Stimulated activated CD4-positive, alpha-beta T cell treated with anti-CD3 and anti-CD28 coated beads, Interleukin-15, amount 100 ng/mL, for 48 hours (primary cell): ENCODE results near the gene COX5B.
"Not testable (repeated sequence)": the region's sequence is repeated elsewhere in the genome, so short reads cannot be mapped to it uniquely, and the experiment has no call there.

ENCODE experiments used
- DNase-seq, 2 donors: peaks; one replicate each; pipeline ENCODE4 v3.0.0-alpha.2; 2020; ENCODE audit warnings: low read depth in 2 of 2

COX5B gene

DNA sequence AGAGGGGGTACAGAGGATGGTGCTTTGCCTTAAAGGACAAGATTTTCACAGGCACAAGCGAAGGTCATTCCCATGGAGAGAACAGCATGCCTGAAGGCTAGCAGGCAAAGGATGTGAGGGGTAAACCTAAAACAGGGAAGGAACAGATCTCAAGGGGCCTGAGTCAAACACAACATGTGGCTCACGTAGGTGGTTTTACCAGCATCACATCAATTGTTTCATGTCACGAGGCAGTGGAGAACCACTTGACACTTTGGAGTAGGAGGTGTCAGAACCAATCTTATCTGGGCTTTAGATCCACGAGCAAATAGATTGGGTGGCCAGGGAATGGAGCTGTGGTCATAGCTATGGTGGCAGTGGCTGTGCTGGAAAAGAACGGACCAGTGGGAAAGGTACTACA lies 8.4 kb downstream of the COX5B start:
- no peak for DNase-seq

DNA sequence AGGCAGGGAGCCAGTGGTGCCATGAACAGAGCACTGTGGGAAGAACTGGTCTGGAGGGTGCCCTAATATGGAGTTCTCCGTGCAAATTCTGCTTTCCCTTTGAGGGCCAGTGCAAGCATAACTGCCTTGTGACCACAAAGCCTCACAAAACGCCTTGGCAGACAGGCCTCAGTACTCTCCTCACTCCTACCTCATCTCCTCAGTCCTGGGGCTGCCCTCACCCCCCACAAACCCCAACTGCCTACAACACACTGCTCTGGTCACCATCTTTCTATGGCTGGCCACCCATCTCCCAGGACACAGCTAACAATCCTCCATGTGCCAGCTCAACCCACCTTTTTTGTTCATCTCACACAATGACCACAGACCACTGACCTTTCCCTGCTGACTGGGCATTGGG lies 8.9 kb downstream of the COX5B start:
- DNase-seq: no peak

DNA sequence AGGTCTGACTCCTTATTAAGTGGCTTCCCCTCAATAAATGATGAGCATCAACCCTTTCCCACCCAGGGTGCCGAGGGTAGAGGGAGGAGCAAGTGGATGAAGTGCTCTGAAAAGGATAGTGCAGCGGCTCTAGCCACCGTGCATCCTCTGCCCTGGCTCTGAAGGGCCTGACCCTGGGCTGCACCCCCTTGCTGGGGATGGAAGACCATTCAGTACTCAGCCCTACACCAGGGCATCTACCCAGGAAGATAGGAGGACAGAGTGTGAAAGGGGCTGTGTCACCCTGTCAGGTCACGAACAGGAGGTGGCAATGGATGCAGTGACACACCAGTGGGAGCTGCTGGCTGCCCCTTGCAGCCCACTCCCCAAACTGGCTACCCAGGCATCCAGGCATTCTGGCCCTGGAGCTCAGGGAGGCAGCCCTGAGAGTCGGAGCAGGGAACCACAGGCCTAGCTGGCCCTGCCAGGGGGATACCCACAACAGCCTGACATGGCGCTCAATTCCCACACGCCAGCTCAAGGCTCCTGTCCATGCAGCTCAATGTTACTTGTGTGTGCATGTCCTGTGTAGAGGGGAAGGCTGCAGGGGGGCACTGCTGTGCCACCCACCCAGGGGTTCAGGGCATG lies 10.4 kb downstream of the COX5B start:
- DNase-seq: no peak

DNA sequence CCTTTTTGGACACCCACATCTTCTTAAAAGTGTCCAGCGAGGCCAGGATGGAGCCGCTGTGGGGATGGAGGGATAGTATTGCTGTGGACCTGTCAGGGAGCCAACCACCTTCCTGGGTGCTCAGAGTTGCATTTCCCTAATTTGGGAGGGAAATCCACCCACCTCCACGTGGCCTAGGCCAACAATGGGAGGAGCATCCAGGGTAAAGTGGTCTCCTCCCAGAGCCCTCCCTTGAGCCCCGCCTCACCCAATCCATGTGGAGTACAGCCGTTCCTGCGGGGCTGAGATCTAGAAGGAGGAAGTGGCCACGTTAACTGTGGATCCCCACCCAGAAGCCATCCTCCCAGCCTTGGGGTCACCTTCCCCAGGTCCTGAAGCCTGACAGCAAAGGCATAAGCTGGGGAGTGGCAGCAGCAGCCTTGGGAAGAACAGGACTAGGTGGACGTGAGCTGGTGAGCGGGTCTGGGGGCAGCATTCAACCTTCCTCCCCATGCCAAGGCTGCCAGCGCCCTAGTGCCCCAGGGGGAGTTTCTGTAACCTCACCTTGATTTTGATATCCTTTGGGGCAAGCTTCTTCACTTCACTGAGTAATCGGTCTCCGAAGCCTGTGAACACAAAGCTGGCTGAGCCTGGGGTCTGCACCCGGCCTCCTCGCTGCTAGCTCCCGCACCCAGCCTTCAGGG lies 11.2 kb downstream of the COX5B start:
- no peak for DNase-seq

DNA sequence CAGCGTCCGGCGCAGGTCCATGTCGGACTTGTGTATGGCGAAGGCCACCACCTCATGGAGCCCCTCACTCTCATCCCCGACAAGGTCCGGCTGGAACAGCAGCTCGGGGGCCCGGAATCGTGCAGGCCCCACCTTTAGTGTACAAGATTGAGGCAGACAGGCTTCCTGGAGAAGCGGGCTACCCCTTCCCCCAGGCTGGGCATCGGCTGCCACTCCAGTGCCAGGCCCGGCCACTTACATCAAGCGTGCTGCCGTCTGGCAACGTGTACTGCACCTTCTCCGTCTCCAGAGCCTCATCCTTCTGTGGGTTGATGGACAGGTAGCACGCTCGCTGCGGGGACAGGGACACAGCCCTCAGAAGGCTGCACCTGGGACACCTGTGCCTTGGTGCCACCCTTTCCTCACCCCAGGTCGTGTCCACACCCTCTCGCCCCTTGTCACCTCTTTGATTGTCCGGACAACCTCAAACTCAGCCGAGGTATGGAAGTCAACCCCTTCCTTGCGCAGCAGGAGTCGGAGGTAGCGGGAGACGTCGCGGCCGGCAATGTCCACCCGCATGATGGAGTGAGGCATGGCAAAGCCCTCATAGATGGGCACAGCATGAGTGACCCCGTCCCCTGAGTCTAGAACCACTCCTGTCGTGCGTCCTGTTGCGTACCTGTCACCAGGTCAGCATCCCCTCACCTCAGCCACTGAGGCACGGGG lies 12.3 kb downstream of the COX5B start:
- DNase-seq: no peak

DNA sequence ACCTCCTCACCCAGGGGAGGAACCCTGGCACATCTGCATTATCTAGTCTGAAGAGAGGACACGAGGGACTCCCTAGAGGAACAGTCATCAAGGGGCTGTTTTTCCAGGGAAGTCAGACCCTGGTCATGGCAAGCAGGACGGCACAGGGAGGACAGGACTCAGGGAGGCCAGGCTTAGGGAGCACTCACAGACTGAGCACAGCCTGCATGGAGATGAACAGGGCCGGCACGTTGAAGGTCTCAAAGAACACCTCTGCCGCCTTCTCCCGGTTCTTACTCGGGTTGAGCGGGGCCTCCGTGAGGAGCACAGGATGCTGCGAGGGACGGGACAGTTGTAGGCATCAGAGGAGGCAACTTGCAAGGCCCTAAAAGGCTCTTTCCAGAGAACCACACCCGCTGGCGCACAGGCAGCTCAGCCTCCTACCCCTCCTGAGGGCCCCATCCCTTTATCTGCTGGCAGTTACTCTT lies 12.9 kb downstream of the COX5B start:
- DNase-seq: no peak

DNA sequence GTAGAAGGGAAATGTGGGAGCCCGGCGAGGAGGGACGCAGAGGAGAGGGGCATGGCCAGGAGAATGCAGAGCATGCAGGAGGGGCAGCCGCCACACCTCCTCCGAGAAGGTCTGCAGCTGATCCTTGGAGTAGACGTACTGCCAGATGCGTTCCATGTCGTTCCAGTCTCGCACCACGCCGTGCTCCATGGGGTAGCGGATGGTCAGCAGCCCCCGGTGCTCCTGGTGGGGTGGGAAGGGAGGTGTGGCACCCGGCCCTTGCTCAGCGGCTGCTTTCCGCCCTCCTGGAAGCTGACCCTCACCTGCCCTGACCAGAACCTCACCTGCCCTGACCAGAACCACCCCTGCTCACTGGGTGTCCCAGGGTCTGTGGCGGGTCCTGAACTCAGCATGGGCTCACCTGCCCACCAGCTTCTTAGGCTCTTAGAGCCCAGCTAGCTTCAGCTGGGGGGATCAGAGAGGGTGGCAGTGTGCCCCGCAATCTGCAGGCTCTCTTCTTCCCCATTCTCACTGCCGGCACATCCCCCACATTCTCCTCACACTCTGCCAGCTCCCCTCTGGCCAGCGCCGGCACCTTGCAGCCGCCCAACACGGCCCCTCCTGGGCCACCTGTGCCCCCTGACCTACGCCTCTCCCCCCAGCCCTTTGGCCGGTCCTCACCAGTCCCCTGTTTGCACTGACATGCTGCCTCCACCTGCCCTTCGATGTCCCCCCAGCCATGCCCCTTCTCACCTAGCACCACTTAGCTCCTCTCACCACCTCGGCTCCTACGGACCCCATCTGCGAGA lies 13.6 kb downstream of the COX5B start:
- DNase-seq: no peak

DNA sequence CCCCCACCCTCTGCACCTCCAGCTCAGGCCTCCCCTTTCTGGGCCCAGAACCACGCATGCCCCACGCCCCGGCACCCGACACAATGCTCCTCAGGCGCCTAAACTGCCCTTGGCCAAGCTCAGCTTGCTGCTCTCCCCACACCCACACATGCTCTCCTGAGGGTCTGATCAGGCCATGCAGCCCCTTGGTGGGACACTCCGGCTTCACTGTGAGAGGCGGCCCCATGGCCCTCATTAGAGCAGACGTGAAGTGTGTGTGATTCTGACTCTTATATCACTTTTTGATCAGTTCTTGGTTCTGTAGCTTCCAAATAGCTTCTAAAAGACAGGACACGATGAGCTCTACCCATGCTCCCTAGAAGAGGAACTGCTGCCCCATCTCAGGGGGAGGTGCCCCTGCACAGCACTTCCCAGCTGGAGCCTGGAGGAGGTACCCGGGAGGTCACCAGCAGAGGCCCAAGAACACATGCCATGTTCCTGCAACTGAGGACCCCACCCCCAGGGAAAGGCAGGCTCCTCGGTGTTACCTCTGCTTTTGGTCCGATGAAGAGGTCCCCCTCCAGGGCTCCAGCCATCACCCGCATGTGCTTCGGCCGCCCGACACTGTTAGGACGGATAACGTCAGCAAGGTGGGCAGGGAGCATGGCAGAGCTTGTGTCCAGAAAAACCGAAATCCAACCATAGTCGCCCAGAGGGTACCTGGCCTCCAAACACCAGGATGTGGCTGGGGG lies 14.3 kb downstream of the COX5B start:
- no peak for DNase-seq

DNA sequence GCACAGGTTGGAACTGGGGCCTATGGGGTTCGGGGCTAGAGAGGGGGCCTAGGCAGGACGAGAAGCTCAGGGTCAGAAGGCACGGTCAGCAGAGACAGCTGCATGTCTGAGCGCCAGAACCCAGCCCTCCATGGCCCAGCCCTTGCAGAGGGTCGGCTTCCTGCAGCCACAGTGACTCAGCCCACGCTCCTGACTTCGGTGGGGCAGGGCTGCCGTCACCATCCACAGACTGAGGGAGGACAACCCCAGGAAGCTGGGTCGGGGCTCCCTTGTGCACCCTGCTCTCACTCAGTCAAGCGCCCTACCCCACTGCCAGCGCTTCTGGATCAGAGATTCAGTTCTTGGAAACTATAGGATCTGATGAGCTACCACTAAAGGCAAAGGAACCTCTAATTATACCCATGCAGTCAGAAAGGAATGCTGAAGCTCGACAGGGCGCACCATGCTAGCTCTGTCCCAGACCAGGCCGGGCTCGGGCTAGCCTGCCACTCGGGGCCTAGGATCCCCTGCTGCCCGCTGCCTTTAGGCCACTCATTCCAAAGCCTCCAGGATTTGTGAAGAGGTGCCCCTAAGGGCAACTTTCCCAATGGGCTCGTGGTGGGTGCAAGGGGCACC lies 15.0 kb downstream of the COX5B start:
- no peak for DNase-seq

DNA sequence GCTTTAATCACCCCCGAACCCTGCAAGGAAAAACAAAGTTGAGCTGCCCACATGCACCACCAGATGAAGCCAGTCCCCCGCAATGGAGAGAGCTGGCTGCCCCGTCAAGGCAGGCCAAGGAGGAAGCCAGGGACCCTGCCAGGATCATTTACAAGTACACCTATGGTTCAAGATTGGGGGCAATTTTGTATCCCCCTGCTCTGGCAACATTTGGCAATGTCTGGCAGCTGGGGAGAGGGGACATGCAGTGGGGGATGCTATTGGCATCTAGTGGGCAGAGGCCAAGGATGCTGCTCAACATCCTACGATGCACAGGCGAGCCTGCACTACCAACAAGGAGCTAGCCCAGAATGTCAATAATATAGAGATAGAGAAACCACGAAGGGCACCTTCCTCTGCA lies 16.1 kb downstream of the COX5B start:
- no peak for DNase-seq

DNA sequence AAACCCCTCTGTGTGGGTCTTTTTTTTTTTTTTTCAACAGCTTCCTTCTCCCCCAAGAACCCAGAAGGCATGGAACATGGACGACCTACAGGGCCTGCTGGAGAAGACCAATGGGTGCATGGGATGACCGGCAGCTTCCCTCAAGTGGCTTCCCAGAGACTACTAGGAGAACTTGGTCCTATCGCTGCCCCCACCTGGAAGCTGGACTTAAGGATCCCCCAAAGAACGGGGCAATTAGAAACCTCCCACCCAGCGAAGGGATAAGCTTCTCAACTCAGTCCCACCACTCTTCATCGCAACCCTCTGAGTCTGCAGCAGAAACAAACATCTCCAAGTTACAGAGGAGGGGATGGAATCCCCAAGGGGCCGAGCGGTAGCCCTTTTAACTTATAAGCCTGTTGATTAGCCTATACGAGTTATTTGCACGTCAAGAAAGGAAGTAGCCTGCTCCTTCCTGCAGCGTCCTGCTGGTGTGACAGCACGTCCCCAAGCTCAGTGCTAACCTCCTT lies 16.6 kb downstream of the COX5B start:
- no peak for DNase-seq

DNA sequence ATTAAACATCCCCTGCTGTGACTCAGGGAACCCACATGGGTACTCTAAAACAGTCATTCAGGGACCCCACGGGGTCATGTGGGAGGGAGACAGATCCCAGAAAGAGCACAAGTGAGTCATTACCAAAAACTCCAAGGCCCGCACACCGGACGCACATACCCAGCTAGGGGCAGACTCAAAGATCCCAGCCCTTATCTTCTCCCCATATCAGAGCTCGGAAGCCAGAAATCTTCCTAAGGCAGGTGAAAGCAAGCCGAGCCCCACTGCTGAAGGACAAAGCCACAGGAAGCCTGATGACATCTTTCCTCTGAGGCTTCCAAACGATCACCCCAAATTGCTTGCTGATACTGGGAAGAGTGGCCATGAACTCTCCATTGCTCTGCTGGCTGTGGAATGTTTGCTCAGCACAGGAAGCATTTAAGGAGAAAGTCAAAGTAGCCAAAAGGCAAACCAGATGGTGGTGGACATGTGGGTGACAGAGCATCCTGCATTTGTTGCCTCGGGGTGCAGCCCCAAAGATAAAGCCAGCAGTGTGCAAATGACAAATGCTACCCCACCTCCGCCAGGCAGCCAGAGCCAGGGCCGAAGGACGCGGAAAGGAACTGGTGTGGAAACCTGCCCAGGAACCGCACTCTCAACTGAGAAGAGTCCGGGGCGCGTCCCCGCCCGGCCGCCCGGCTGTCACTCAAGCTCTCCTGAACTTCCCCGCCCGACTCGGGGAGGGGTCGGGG lies 17.2 kb downstream of the COX5B start:
- peak; percentile 83 to 84 for DNase-seq

DNA sequence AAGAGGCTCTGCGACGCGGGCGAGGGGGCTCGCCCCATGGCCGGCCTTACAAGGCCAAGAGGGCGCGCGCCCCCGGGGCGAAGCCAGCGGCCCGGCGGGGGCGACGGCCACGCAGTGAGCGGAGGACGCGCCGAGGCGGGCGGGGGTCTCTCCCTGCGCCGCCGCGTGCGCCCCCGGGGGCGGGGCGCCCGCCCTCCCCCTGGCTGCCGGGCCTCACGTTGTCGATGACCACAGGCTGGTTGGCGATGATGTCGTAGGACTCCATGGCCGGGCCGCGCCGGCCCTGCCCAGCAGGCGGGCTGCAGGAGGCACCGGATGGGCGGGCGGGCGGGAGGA lies 17.7 kb downstream of the COX5B start:
- DNase-seq: no peak

DNA sequence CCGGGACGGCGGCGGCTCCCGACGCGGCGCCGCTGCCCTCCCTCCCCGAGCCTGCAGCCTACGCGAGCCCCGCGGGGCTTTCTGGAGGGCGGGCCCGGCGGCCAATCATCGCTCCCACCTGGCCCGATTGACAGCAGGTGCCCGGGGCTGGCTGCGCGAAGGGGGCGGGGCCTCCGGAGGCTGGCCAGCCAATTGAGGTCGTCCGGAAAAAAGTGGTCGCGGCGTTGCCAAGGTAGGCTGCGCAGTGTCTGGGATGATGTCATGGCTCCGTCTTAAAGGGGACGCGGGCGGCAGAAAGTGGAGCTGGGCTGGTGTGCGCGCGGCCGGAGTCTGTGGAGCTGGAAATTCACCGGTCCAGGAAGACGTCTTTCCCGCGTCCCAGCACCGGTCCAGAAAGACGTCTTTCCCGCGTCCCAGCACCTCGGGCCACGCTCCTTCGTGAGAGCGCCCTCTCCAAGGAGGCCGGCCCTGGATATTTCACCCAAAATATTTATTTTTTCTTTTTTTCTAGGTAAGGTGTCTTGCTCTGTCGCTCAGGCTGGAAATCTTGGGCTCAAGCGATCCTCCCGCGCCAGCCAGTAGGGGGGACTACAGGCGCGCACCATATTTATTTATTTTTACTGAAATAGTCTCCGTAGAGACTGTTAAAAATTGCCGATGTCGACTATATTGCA lies 18.2 kb downstream of the COX5B start, which contains the start of gene ACTR1B:
Gene ACTR1B, minus strand, starts transcription at position 83 of the 674 bp plus-strand sequence. CDS start 154 bp downstream, outside the sequence.
- peak; percentile 95 to 98 for DNase-seq

DNA sequence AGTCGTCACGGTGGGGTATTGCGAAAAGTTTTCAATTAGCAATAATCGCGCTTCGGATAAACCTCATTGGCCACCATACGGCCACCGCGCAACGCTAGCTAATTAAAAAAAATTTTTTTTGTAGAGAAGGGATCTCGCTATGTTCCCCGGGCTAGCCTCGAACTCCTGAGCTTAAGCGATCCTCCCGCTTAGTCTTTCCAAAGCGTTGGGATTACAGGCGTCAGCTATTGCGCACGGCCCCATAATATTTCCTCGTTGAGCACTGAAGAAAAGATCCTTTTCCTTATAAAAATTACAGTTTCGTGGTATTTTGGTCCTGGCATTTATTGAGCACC lies 18.7 kb downstream of the COX5B start:
- DNase-seq: no peak

DNA sequence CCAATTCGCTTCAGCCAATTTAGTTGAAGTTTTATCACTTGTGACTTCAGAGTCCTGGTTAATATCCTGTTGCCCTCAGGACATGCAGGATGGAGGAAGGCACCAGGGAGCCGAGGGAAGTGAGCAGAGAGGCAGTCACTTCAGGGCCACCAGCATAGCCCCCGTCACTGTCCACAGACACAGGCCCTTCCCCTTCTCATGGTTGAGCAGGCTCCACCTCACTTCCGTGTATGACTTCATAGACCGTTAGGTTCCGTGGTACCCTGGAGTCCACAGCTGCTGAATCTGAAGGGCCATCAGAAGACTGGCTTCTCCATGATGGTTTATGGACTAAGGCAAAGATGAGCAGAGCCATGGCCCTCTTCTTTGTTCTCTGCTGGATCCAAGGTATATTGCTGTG lies 23.6 kb downstream of the COX5B start, which contains the start of gene C2orf92:
Gene C2orf92, plus strand, starts transcription at position 266 of the 400 bp plus-strand sequence. Its CDS starts 76 bp downstream, at position 342.
- no peak for DNase-seq

DNA sequence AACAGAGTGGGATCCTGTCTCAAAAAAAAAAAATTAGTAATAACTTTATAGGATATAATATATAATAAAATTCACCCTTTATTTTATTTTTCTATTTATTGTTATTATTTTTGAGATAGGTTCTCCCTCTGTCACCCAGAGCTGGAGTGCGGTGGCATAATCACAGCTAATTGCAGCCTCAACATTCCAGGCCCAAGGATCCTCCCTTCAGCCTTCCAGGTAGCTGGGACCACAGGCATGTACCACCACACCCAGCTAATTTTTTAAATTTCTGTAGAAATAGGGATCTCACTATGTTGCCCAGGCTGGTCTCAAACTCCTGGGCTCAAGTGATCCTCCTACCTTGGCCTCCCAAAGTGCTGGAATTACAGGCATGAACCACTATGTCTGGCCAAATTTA lies 24.6 kb downstream of the COX5B start:
- DNase-seq: no peak

DNA sequence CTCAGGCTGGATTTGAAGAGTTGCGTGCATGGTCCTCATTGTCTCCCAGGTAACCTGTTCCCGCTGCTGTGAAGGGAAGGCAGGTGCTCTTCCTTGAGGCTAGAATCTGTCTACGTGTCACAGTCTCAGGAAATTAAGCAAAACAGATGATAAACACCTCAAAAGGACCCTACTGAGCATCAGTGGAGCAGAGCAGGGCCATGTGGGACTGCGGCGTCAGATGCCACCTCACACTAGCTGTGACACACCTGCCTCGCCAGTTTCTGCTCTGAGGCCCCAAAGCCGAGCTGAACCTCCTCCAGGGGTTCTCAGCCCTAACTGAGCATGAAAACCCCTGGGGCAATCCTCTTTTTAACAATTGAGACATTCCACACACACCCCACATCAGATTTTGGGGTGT lies 25.7 kb downstream of the COX5B start:
- DNase-seq: no peak

DNA sequence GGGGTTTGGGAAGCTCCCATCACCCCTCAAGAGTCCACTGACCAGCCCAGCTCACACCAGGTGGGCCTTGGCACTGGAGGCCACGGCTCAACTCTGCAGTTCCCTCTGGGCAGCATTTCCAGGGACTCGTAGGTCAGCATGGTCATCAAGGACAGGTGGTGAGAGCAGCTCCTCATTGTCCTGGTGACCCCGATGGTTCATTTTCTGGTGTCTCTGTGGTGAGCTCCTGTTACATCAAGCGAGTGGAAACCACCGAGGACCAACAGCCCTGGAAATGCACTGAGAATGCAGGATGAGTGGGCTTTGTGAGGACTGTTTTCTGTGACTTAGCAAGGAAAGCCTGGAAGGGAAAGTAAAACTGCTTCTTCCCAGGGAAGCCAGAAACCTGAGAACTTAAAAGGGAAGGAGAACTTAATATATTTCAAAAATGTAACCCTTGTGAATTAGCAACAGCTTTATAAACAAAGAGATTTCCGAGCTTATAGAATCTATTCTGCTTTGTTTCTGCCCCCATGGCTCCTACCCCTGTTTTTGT lies 26.8 kb downstream of the COX5B start:
- DNase-seq: not testable (repeated sequence)
